HG02852 (cell line): ENCODE measurements around the gene AEBP2.
A peak's percentile ranks its signal among the peaks of the same experiment; 100 is the strongest.

ENCODE experiments used
- ATAC-seq: cut with Tn5 transposase; IDR thresholded peaks from one replicate; pipeline ENCODE4 v1.9.1; 2021; ENCODE audit warnings: mild to moderate bottlenecking, moderate library complexity; ENCODE audit not compliant: unreplicated experiment

Gene AEBP2

DNA sequence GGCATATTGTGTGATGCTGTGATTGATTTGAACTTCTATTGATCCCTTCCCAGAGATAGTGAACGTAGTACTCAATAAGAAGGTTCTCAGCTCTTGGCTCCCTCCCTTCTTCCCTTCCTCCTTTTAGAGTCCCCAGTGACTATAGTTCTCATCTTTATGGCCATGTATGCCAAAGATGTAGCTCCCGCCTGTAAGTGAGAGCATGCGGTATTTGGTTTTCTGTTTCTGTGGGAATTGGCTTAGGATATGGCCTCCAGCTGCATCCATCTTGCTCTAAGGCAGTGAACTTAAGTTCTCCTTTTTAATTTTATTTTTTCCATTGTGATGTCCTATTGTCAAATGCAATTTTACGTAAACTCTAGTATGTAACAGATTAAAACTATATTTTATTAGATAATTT lies 109.5 kb downstream of the AEBP2 start:
- ATAC-seq, result no peak

DNA sequence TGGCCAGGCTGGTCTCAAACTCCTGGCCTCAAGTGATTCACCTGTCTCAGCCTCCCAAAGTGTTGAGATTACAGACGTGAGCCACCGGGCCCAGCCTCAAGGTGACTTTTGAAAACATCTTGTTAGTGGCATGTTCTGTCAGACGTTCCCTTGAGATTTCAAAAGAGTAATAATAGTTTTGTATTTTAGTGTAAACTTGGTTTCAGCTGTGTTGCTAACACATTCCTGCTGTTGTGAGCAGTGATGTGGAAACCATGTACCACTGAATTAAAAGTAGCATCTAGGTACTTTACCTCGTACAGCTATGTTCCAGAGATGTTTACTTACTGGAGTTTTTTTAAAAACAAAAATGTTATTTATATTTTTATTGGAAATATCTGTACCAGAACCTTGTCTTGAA lies 111.3 kb downstream of the AEBP2 start:
- ATAC-seq, result no peak

DNA sequence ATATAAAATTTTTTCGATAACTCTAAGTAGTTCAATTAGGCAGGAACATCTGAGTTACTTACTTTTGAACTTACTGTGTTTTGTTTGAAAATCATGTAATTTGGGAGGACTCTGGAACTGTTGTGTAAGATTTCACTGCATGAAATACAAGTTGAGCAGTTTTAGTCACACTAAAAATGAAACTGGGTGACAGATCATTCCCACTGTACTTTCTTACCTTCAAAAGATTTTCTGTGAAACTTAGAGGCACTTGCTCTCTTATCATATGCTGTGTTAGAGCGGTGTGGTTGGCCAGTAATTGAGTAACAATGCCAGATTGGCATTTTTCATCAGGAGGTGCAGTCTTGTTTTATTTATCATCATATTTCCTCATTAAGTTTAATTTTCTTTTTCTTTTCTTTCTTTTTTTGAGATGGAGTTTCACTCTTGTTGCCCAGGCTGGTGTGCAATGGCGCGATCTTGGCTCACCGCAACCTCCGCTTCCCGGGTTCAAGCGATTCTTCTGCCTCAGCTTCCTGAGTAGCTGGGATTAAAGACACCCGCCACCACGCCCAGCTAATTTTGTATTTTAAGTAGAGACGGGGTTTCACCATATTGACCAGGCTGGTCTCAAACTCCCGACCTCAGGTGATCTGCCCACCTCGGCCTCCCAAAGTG lies 113.3 kb downstream of the AEBP2 start:
- ATAC-seq, result peak; percentile 87

DNA sequence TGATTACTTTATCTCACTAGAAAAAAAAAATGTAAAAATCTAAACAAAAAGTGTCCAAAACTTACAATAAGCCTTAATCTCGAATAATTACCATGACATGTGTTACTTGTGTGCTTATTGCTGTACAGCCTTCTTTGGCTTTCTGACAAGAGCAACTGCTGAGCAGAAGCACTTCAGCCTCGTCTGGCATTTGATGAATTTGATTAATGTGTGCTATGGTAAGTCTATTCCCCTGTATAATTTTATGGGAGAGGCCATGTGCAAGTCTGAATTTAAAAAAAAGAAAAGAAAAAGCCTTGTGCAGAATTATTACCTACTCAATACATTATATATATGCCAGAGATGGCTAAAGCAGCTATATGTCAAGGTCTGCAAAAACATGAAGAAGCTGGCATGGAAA lies 113.9 kb downstream of the AEBP2 start:
- no peak for ATAC-seq

DNA sequence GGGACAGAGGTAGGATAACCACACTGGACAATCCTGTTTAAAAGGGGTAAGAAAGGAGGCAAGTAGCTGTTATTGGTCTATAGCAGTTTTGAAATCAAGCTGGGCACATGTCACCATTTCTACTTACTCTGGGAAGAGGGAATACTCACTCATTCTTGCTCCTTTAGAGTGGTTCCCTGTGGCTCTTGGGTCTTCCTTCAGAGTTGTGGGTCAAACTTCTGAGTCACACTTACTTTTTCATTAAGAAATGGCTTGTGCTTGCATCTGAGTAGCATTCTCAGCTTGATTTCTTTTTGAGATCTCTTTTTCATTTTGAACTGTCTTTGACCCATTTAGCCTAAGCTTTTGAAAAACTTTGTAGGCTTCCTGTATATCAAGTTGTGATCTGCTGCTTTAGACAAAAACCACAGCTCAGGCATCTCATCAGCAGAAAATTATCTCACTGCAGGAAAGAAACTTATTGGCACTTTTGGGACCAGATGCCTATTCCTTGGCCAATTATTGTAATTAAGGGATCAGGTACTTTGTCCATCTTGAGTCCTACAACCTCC lies 122.2 kb downstream of the AEBP2 start:
- ATAC-seq, result no peak
